Suprapubic skin (tissue), 4 donors: ENCODE data around the gene OR51B2.

Experiments used
- CTCF ChIP-seq, 2 donors: fragments of 200-600 bp in 1 of 2; fragments of 450-650 bp in 1 of 2; sonication (generic) in 1 of 2; IDR thresholded peaks; one replicate each; pipeline ENCODE4 v1.5.1; 2016 to 2019; ENCODE audit warnings: antibody characterized with exemption in 2 of 2, mild to moderate bottlenecking in 1 of 2, moderate library complexity in 1 of 2
- EP300 ChIP-seq: sonication (generic); formaldehyde crosslinking; IDR thresholded peaks from one replicate; pipeline ENCODE4 v1.6.1; 2017; ENCODE audit warnings: antibody characterized with exemption
- POLR2A ChIP-seq, 2 donors: fragments of 450-650 bp; IDR thresholded peaks; one replicate each; pipeline ENCODE4 v1.6.1; 2017; ENCODE audit warnings: antibody characterized with exemption in 2 of 2, mild to moderate bottlenecking in 2 of 2, moderate library complexity in 2 of 2
- POLR2AphosphoS5 ChIP-seq, 3 donors: sonication (generic); formaldehyde crosslinking; IDR thresholded peaks; one replicate each; pipeline ENCODE4 v1.6.1; 2017; ENCODE audit warnings: antibody characterized with exemption in 3 of 3

- TF ChIP-seq POLR2AphosphoS5 (IDR thresholded peaks at IDR 0.05): no peak
- TF ChIP-seq CTCF (IDR thresholded peaks at IDR 0.05): no peak
- TF ChIP-seq POLR2A (IDR thresholded peaks at IDR 0.05): no peak
- TF ChIP-seq EP300: no peak
Observed at GRCh38 chr11:5310423-5310822, 13.7 kb downstream of the OR51B2 start.
